GM12874 (cell line): Measurements from ENCODE around the gene TBCEL.
A peak's percentile ranks its signal among the peaks of the same experiment; 100 is the strongest.

Experiments used
- CTCF ChIP-seq: IDR thresholded peaks from 2 replicates; pipeline ENCODE4 v1.5.1; 2011; ENCODE audit warnings: low read depth, mild to moderate bottlenecking, control low read depth, low read length, moderate library complexity; ENCODE audit not compliant: insufficient read depth

Gene TBCEL

GRCh38 chr11:121023848-121024751 lies at the start of gene TBCEL:
TSS of gene TBCEL (plus strand) at chr11:121024102. CDS start at chr11:121045691, 21,589 bp downstream.
- TF ChIP-seq CTCF: no peak

- no peak for TF ChIP-seq CTCF
Measured at GRCh38 chr11:120974466-120974865, 49.4 kb upstream of the TBCEL start.

- TF ChIP-seq CTCF: no peak
Measured at GRCh38 chr11:120974965-120975364, 48.9 kb upstream of the TBCEL start.

- TF ChIP-seq CTCF: no peak
Measured at GRCh38 chr11:120977266-120978137, 46.4 kb upstream of the TBCEL start.

- TF ChIP-seq CTCF: no peak
Measured at GRCh38 chr11:120978701-120979100, 45.2 kb upstream of the TBCEL start.

- TF ChIP-seq CTCF: peak; percentile 34; the same call in 1 of the 2 replicates
Measured at GRCh38 chr11:120985718-120986569, 38.0 kb upstream of the TBCEL start.

- no peak for TF ChIP-seq CTCF
Measured at GRCh38 chr11:120988603-120989002, 35.3 kb upstream of the TBCEL start.
